HG03354 (cell line): ENCODE measurements around the gene NOLC1.
A peak's percentile ranks its signal among the peaks of the same experiment; 100 is the strongest.

Experiments used
- ATAC-seq: cut with Tn5 transposase; IDR thresholded peaks from one replicate; pipeline ENCODE4 v1.9.1; 2021; ENCODE audit warnings: mild to moderate bottlenecking; ENCODE audit not compliant: unreplicated experiment, poor library complexity, severe bottlenecking

The NOLC1 gene

DNA sequence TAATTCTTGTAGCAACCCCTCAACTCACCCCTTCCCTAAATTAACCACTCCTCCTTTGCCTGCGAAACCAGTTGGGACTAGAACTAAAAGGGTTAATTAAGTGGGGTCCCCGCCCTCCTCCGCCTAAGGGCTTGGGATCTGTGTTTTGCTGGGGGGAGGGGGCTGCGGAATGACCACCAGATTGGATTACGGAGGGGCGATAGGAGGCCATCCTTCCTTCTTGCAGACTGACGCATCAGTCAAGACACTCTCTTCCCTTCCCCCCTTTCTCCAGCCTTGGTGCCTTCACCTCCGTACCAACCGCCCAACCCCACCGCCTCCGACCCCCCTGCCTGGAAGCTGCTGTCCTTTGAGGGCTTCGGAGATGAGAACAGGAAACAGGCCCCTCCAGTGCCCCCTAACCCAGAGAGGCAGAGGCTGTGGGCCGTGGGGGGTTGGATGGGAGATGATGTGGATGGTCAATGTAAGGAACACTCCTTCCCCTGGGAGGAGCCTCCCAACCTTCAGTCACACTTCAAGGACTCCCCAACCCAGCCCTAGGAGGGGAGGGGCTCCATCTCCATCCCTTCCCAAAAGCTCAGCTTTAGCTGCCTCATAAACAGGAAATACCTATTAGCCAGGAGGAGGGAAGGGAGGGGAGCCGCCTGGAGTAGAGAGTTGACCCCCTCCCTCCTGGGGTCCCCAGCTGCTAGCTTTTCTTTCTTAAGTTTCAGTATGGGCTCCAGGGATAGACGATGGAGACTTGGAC is 31.0 kb upstream of the NOLC1 start:
- ATAC-seq = no peak

DNA sequence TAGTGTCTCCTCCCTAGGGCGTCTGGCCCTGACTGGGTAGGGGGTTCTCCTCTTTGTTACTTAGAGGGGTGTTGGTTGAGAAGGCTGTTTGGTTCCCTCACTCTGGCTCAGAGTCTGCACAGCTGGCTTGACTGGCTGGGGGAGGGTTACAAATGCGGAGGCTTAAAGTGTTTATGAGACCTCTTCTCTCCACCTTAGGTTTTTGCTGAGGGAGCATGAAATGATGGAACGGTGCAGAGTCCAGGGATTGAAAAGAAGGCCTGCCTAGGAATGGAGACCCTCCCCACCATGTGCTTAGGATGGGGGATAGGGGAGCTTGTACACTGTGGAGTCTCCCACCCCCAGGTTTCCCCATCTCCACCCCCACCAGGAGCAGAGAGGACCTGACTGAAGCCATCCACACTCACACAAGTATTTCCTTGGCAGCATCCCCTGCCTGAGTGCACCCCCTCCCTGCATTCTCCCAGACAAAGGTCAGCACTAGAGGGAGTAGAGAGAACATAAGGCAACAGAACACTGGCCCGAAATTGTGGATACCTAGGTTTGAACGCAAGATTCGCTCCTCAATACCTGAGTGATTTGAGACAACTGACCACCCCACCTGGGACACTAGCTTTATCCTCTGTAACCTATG is 30.3 kb upstream of the NOLC1 start:
- ATAC-seq = no peak

DNA sequence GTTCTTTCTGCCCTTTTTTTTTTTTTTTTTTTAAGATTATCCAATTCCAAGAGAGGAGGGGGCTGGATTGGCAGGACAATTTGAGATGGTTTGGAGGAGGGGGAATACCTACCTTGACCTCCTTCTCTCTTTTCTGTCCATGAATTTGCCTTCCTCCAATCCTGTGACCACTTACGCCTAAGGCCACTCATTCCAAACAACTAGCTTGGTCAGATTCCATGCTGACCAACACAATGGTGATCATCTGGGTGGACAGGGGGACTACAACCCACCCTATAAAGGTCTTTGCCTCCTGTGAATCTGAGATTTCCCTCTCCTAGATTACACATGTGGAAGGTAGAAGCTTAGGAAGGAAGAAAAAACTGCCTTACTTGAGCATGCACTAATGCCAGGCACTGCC is 29.7 kb upstream of the NOLC1 start:
- no peak for ATAC-seq

GRCh38 chr10:102123223-102123622 is 29.0 kb upstream of the NOLC1 start:
- no peak for ATAC-seq

DNA sequence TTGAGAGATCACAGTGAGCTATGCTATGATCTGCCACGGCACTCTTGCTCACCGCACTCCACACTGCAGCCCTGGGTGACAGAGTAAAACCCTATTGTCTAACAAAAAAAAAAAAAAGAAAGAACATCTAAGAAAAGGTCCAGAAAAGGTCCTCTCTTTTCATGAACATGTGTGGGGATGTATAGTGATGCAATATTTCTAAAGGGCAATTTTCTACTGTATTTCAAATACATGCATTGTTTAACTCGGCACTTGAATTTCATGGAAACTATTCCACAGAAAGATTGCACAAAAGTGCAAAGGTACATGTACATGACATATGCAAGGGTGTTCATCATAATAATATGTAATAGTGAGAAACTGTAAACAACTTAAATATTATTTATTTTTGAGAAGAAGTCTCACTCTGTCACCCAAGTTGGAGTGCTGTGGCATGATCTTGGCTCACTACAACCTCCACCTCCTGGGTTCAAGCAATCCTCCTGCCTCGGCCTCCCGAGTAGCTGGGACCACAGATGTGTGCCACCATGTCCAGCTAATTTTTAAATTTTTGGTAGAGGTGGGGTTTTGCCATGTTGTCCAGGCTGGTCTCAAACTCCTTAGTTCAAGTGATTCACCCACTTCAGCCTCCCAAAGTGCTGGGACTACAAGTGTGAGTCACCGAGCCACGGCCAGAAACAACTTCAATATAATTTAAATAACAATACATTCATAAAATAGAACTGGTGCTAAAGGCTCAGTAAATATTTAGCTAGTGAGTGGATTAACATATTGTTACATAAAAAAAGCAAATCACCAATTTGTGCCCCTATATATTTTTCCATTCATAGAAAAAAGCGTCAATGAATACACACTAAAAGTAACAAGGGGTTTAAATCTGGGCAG is 20.7 kb upstream of the NOLC1 start:
- no peak for ATAC-seq

DNA sequence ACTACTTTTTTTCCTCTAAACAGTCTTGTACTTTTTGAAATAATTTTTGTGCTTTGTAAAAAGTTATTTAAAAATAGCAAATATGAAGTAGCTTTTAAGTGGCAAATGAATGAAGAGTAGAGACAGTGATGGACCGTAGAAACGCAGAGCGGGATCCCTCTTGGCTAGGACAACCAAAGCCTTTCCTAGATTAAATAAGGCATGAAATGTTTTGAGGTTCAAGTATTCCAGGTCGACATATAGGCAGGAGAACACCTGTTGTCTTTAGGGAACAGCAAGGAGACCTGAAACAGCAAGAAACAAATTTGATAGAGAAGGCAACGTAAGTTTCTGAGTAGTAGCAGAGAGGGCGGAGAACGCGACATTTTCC is 20.0 kb upstream of the NOLC1 start:
- no peak for ATAC-seq

DNA sequence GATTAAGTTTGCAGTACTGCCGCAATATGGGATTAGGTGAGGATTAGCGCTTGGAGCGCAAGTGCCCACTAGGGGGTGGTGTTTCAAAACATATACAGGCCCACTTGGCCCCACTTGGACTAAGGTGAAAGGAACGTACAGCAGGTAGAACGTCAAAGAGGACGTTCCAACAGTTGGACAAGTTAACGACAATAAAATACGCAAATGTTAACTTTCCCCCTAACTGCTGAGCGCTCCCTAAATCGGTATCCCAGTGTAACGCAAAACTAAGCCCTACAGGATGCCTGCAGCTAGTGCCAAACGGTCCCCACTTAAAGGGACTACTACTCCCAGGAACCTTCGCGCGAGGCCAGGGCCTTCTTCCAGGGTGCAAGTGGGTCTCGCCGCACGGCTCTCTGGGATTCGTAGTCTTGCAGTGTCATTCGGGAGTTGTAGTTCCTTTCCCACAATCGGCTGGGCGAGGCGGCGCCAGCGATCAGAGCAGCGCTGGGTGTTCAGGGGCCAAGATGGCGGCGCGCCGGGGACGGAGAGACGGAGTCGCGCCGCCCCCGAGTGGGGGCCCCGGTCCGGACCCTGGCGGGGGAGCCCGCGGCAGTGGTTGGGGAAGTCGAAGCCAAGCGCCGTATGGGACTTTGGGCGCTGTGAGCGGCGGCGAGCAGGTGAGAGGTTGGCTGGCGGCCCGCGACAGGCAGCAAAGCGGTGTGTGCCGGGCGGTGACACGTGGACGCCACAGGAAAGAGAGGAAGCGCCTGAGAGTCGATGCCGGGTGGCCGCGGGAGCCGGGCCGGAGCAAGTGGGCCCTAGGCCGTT is 19.4 kb upstream of the NOLC1 start, which contains the start of gene PPRC1:
Gene PPRC1, plus strand, starts transcription at position 478 of the 810 bp plus-strand sequence. Its CDS starts 29 bp downstream, at position 507.
- ATAC-seq = peak; percentile 94

- ATAC-seq = peak; percentile 25
Measured at GRCh38 chr10:102133373-102134195, 18.6 kb upstream of the NOLC1 start.

- ATAC-seq = no peak
Measured at GRCh38 chr10:102134416-102134815, 17.8 kb upstream of the NOLC1 start.

GRCh38 chr10:102135956-102136526 is 16.1 kb upstream of the NOLC1 start:
- no peak for ATAC-seq

GRCh38 chr10:102139281-102140110 is 12.7 kb upstream of the NOLC1 start:
- no peak for ATAC-seq

DNA sequence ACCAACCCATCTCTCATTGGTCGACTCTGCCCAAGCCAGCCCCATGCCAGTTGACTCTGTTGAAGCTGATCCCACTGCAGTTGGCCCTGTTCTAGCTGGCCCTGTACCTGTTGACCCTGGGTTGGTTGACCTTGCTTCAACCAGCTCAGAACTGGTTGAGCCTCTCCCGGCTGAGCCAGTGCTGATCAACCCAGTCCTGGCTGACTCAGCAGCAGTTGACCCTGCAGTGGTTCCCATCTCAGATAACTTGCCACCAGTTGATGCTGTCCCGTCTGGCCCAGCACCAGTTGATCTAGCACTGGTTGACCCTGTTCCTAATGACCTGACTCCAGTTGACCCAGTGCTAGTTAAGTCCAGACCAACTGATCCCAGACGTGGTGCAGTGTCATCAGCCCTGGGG is 12.0 kb upstream of the NOLC1 start:
- ATAC-seq = no peak

GRCh38 chr10:102140913-102141540 is 11.2 kb upstream of the NOLC1 start:
- ATAC-seq = no peak

- ATAC-seq = no peak
Measured at GRCh38 chr10:102141583-102142107, 10.5 kb upstream of the NOLC1 start.

DNA sequence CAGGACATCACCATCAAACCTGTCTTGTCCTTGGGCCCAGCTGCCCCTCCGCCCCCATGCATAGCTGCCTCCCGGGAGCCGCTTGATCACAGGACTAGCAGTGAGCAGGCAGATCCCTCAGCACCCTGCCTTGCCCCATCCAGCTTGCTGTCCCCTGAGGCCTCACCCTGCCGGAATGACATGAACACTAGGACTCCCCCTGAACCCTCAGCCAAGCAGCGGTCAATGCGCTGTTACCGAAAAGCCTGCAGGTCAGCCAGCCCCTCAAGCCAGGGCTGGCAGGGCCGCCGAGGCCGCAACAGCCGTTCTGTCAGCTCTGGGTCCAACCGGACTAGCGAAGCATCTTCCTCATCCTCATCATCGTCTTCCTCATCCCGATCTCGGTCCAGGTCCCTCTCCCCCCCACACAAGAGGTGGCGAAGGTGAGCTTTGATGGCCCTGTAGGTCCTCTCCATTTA is 5.2 kb upstream of the NOLC1 start:
- ATAC-seq = no peak

GRCh38 chr10:102147561-102147960 is 4.6 kb upstream of the NOLC1 start:
- ATAC-seq = no peak

DNA sequence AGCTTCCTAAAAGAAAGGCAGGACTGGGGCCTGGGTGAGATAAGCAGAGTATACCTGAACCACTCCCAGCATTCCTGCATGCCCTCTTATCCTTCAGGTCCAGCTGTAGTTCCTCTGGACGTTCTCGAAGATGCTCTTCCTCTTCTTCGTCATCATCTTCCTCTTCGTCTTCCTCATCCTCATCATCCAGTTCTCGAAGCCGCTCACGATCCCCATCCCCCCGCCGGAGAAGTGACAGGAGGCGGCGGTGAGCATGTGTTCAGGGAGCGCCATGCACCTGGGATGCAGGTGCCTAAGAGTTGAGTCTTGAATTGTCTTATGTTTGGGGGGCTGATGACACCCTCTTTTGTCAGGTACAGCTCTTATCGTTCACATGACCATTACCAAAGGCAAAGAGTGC is 3.9 kb upstream of the NOLC1 start:
- ATAC-seq = no peak
